CD4-positive, alpha-beta T cell treated with Interleukin-1 beta for 1 hour (primary cell): Measurements from ENCODE around the gene C6orf120.
A peak's percentile ranks its signal among the peaks of the same experiment; 100 is the strongest.

ENCODE experiments used
- DNase-seq, 2 donors: peaks; one replicate each; pipeline ENCODE4 v3.0.0-alpha.2; 2020 to 2022

The C6orf120 gene

DNA sequence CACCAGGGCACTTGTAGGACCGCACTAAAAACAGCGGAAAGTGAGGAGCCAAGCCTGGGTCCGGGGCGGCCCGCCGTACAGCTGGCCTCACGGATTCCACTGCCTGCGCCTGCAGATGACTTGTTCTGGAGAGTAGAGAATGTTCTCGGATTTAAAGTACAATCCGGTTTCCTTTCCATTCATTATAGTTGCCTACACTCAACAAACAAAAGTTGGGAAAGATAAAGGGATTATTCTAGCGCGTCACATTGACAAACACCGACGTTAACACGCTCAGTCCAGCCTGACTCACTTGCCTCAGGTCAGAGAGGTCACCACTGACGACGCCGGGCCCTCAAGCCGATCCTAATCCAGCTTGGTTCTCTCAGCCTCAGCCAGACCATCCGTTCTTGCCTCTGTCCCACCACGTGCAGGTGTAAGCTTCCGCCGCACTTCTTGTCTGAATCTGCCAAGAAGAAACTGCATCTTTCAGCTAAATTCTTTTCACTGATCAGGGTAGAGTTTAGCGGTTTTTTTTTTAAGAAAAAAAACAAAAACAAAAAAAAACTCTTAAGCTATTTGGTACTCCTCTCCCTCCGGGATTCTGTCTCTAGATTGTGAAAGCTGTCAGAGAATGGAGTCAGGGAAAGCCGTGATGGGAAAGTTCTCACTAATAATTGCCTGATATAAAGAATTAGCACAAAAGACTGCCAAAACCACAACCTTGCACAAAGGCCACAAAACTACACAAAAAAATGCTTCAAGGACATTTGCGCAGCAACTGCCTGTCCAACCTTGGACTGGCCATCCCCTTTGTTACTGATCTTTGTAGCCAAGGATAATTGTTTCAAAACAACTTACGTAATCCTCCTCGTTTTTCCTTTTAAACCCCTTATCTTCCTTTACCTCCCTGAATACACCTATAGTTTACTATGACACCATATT is 23.5 kb downstream of the C6orf120 start:
- DNase-seq: peak in 1 of 2 donors; percentile 53

DNA sequence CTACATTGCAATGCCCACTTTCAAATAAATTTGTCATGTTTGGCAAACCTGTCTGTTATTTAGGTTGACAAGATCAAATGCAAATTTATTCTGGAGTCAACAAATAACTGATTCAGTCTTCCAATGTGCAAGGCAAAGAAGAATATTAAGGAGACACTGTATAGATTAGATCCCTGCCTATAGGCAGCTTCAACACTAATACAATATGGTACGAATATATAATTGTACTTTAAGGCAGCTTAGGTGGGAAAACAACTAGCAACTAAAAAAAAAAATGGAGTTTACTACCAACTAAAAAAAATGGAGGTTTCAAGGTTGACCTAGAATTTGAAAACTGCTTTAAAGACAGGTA is 24.1 kb downstream of the C6orf120 start:
- no peak for DNase-seq

DNA sequence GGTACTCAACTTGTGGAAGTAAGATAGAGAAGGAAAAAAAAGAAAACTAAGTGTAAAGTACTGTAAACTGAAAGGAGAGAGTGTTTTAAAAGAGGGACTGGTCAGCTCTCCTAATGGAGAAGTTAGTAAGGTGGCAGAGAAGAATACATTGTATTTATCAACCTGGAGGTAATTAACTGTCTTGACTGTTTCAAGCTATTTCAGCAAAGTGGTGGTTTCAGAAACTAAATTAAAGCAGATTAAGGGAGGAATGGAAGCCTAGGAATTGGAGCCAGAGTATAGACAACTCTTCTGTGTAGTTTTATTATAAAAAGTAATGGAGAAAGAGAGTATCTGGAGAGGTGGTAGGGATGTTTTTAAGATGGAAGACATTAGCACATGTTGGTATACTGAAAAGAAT is 25.0 kb downstream of the C6orf120 start:
- no peak for DNase-seq

DNA sequence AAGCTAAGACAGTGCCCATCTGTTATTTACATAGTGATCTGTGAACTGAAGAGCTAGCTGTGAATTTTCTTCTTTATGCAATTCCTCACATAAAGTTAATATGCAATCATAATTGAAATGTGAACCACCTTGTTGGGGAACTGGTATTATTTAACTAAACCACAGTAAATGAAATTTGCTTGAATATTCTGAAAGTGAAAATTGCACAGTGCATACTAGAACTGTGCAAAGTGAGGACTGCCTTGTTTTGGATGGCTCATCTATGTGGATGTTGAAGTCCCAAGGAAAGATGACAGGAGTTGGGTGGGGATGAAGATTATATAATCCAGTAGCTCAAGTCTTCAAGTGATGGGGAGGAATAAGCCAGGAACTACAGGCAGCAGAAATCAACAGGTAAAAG is 28.0 kb downstream of the C6orf120 start:
- DNase-seq: no peak

DNA sequence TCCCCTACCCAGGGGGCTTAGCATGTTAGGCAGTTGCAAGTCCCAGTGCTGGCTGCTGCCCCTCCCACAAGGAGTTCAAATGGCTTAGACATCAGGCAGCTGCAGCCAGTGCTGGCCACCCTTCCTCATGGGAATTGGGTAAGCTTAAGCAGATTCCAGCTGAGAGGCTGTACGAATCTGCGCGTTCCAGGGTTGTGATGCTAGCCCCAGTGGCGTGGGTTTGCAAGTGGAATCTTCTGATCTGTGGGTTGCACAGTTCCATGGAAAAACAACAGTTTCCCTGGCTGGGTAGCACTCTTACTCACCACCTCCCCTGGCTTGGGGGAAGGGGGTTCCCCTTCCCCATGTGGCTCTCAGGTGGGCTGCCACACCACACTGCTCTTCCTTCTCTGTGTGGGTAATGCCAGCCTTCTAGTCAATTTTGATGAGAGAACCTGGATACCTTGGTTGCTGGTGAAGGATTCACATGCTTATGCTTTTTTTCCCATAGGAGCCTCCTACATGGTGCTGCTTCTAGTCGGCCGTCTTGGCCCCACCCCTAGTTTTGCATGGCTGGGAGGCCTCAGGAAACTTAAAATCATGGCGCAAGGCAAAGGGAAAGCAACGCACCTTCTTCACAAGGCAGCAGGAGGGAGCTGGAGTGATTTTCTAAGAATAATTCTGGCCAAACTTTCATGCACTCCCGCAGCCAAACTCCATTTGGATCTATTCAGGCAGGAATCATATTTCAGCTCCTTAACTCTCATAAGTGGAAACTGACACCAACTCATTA is 36.5 kb downstream of the C6orf120 start:
- no peak for DNase-seq

DNA sequence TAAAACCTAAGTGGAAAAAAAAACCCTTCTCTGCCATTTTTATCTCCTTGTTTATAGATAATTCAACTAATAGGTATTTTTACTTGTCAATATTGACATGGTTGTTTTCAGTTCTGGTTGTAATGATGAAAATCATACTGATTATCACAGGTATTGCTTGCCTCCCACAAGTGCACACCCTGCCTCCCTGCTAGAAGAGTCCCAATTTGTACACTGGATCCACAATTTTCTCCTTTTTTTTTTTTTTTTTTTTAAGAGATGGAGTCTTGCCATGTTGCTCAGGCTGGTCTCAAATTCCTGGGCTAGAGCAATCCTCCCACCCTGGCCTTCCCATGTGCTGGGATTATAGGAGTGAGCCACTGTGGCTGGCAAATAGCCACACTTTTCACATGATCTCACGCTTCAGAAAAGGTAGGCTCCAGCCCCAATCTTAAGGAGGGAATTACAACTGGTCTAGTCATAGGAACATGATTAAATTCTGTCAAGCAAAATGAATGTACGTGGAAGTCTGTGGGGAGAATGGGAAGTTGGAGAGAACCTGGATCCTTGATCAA is 37.1 kb downstream of the C6orf120 start:
- no peak for DNase-seq

DNA sequence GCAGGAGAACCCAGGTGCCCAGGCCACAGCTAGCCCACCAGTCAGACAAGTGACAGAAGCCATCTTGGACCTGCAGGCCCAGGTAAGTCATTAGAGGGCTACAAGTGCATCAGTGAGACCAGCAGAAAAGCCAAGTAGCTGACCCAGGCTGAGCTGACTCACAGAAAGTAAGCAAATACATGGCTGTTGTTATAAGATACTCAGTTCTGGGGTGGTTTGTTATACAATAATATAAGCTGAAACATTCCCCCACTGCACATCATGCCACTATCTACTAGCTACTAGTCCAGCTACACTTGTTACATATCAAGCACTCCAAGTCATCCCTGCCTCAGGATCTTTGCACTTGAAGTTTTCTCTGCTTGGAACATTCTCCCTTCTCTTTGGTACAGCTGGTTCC is 39.4 kb downstream of the C6orf120 start:
- no peak for DNase-seq

DNA sequence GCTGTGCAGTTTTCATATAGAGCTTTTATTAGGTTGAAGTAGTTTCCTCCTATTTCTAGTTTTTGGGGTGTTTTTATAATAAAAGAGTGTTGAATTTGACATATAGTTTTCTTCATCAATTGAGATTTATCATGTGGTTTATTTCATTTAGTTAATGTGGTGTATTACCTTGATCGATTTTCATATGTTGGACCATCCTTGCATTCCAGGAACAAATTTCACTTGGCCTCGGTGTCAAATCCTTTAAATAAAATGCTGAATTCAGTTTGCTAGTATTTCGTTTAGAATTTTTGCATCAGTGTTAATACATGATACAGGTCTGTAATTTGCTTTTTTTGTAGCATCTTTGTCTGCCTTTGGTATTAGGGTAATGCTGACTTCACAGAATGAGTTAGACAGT is 43.5 kb downstream of the C6orf120 start:
- no peak for DNase-seq

DNA sequence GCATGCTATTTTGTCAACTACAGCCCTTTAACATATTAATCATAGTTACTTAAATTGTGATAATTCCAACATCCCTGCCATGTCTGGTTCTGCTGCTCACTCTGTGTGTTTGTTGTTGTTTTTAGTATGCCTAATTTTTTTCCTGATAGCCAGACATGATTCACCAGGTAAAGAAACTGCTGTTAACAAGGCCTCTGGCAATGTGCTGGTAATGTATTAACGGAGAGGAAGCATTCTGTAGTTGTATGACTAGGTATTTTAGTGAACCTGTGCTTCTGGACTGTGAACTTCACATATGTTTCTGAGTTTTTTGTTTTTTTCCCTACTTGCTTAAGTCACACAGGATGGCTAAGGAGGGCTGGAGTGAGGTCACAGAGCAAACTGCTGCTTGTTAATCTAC is 44.6 kb downstream of the C6orf120 start:
- no peak for DNase-seq

DNA sequence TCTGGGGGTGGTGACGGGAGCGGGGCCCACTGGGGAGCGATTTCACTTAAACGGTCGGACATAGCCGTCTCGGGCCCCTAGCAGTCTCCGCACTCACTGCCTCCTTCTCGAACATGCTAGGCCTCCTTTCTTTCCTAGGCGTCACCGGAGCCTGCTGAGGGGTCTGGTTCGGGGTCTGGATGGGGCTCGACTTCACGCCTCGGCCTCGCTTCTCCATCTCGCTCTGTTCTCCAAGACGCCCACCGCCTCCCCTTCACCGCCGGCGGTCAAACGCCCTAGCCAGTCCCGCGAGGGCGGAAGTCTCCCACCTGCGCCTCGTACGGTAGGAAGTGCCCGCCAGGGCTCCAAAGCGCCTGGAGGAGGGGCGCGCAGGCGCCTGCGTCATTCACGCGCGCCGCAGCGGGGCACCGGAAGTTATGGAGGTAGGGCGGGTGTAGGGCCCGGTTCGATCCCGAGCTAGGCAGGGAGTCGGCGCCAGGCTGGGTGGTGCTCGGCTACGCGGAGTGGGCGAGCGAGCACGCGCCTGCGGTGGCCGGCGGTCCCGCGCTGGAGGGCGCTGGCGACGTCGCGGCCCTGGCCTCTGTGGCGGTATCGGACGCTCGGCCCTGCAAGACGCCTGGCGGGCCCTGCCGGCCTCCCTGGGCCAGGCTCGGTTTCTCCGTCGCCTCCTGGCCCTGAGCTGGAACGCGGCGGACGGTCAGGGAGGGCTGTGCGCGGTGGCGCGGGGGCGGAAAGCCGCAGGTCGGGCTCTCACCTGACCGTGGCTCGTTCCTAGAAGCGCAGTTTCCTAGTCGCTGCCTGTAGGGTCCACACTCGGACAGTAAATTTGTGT is 49.5 kb downstream of the C6orf120 start, which contains the start of the genes DYNLT2 and ERMARD:
DYNLT2 (minus strand) TSS at position 331 of the 832 bp plus-strand sequence; CDS start at position 217, 114 bp downstream.
ERMARD (plus strand) TSS at position 381 of the 832 bp plus-strand sequence; CDS start at position 417, 36 bp downstream.
- peak; percentile 93 to 94 for DNase-seq

DNA sequence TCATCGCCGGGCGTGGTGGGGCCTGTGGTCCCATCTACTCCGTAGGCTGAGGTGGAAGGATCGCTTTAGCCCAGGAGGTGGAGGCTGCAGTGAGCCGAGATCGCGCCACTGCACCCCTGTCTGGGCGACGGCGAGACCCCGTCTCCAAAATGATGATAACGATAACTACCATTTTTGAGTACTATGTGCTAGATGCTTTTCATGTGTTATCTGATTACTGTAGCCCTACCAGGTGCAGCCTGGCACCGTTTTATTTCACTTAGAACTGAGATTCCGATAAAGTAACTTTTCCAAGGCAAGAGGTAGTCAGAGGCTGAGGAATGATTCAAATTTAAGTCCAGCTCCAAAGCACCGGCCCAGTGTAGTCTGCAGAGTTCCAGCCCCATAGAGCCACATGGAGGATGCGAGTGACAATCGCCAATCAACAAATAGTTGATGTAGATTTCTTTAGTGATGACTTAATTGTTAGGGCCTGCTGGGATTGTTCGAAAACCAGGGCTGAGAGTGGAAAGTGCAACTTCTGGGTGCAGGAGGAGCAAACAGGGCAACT is 50.2 kb downstream of the C6orf120 start:
- DNase-seq: no peak
